GM23338 (cell line): ENCODE measurements around the gene SETD1A.

Experiments used
- CREB1 ChIP-seq: fragments of 250-450 bp; sonication (Bioruptor Pico); IDR thresholded peaks from 2 replicates; pipeline ENCODE4 v1.5.0; 2020; ENCODE audit warnings: low read depth, mild to moderate bottlenecking, moderate library complexity
- EZH2 ChIP-seq: fragments of 200-600 bp; sonication (generic); IDR thresholded peaks from one replicate; pipeline ENCODE4 v1.8.0; 2017; ENCODE audit warnings: antibody characterized with exemption, mild to moderate bottlenecking, low read depth; ENCODE audit not compliant: unreplicated experiment
- EZH2phosphoT487 ChIP-seq: fragments of 200-600 bp; sonication (generic); IDR thresholded peaks from one replicate; pipeline ENCODE4 v1.8.1; 2018; ENCODE audit warnings: antibody characterized with exemption; ENCODE audit not compliant: unreplicated experiment
- JUNB ChIP-seq: IDR thresholded peaks from one replicate; pipeline ENCODE4 v1.6.1; 2016; ENCODE audit warnings: antibody characterized with exemption; ENCODE audit not compliant: unreplicated experiment
- POLR2AphosphoS5 ChIP-seq: IDR thresholded peaks from 2 replicates; pipeline ENCODE4 v1.6.1; 2016; ENCODE audit warnings: antibody characterized with exemption, low read depth
- STAT1 ChIP-seq: IDR thresholded peaks from one replicate; pipeline ENCODE4 v1.6.1; 2016; ENCODE audit warnings: antibody characterized with exemption; ENCODE audit not compliant: unreplicated experiment
- ZNF114 ChIP-seq: fragments of 250-450 bp; sonication (Bioruptor Pico); IDR thresholded peaks from 2 replicates; pipeline ENCODE4 v1.5.0; 2020; ENCODE audit warnings: mild to moderate bottlenecking, moderate library complexity
- ZNF331 ChIP-seq: fragments of 250-450 bp; sonication (Bioruptor Pico); IDR thresholded peaks from 2 replicates; pipeline ENCODE4 v1.5.0; 2020; ENCODE audit warnings: low read depth, mild to moderate bottlenecking, moderate library complexity
- TF ChIP-seq, protein P1 (sequence below), 2 experiments: fragments of 200-600 bp in 1 of 2; sonication (generic) in 1 of 2; conservative IDR thresholded peaks; 2 replicates each; pipeline versions ENCODE4 v1.5.1 to v1.6.1; 2016 to 2017; ENCODE audit warnings: antibody characterized with exemption in 2 of 2, low read depth in 2 of 2, mild to moderate bottlenecking in 2 of 2, moderate library complexity in 1 of 2
- TF ChIP-seq, protein P2 (sequence below): IDR thresholded peaks from 2 replicates; pipeline ENCODE4 v1.6.1; 2016; ENCODE audit warnings: antibody characterized with exemption
- TF ChIP-seq, protein P3 (sequence below): IDR thresholded peaks from one replicate; pipeline ENCODE4 v1.6.1; 2018; ENCODE audit warnings: antibody characterized with exemption; ENCODE audit not compliant: unreplicated experiment
- TF ChIP-seq, protein P4 (sequence below): fragments of 250-450 bp; sonication (Bioruptor Pico); IDR thresholded peaks from 2 replicates; pipeline ENCODE4 v1.5.0; 2020; ENCODE audit warnings: mild to moderate bottlenecking, moderate library complexity

DNA sequence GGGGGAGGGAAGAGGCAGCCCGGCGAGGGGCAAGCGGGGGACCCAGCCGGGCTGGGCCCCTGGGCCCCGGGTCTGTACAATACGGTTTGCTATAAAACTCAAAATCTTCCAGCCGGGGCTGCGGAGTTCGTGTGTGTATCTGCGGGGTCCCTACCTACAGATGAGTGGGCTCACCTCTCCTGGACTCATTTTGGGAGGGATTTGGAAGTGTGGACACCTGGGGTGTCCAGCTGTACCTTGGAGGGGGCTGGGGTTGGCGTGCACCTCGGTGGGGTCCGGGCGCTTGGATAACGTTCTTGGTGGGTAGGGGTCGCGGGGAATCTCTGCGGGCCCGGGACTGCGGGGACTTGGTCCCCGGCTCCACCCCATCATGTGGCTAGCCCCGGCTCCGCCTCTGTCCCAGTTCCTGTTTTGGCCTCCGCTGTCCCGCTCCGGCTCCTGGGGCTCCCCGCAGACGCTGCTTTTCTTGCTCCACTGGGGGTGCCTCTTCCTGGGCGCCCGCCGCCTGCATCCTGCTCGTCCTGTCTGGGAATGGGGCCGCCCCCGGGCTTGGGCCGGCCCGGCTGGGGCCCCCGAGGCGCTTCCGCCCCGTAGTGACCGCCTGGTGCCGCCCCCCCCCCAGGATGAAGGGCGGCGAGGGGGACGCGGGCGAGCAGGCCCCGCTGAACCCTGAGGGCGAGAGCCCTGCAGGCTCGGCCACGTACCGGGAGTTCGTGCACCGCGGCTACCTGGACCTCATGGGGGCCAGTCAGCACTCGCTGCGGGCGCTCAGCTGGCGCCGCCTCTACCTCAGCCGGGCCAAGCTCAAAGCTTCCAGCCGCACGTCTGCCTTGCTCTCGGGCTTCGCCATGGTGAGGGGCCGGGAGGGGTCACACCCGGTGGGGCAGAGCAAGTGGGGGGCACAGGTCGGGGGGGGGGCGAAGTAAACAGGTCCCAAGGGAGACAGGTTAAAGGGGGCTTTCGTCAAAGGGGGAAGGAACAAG lies 8.6 kb upstream of the SETD1A start, which contains the start of gene ORAI3:
- TF ChIP-seq, protein P1, sequence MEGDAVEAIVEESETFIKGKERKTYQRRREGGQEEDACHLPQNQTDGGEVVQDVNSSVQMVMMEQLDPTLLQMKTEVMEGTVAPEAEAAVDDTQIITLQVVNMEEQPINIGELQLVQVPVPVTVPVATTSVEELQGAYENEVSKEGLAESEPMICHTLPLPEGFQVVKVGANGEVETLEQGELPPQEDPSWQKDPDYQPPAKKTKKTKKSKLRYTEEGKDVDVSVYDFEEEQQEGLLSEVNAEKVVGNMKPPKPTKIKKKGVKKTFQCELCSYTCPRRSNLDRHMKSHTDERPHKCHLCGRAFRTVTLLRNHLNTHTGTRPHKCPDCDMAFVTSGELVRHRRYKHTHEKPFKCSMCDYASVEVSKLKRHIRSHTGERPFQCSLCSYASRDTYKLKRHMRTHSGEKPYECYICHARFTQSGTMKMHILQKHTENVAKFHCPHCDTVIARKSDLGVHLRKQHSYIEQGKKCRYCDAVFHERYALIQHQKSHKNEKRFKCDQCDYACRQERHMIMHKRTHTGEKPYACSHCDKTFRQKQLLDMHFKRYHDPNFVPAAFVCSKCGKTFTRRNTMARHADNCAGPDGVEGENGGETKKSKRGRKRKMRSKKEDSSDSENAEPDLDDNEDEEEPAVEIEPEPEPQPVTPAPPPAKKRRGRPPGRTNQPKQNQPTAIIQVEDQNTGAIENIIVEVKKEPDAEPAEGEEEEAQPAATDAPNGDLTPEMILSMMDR (conservative IDR thresholded peaks at IDR 0.05; ENCODE audit: low read depth in 2 of 2) = no peak
- TF ChIP-seq STAT1 = no peak
- no peak for TF ChIP-seq EZH2
- TF ChIP-seq, protein P2, sequence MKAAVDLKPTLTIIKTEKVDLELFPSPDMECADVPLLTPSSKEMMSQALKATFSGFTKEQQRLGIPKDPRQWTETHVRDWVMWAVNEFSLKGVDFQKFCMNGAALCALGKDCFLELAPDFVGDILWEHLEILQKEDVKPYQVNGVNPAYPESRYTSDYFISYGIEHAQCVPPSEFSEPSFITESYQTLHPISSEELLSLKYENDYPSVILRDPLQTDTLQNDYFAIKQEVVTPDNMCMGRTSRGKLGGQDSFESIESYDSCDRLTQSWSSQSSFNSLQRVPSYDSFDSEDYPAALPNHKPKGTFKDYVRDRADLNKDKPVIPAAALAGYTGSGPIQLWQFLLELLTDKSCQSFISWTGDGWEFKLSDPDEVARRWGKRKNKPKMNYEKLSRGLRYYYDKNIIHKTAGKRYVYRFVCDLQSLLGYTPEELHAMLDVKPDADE = no peak
- no peak for TF ChIP-seq CREB1 (CRISPR knock-in tag)
- no peak for TF ChIP-seq EZH2phosphoT487
- TF ChIP-seq POLR2AphosphoS5 = peak; percentile 57
- TF ChIP-seq, protein P3, sequence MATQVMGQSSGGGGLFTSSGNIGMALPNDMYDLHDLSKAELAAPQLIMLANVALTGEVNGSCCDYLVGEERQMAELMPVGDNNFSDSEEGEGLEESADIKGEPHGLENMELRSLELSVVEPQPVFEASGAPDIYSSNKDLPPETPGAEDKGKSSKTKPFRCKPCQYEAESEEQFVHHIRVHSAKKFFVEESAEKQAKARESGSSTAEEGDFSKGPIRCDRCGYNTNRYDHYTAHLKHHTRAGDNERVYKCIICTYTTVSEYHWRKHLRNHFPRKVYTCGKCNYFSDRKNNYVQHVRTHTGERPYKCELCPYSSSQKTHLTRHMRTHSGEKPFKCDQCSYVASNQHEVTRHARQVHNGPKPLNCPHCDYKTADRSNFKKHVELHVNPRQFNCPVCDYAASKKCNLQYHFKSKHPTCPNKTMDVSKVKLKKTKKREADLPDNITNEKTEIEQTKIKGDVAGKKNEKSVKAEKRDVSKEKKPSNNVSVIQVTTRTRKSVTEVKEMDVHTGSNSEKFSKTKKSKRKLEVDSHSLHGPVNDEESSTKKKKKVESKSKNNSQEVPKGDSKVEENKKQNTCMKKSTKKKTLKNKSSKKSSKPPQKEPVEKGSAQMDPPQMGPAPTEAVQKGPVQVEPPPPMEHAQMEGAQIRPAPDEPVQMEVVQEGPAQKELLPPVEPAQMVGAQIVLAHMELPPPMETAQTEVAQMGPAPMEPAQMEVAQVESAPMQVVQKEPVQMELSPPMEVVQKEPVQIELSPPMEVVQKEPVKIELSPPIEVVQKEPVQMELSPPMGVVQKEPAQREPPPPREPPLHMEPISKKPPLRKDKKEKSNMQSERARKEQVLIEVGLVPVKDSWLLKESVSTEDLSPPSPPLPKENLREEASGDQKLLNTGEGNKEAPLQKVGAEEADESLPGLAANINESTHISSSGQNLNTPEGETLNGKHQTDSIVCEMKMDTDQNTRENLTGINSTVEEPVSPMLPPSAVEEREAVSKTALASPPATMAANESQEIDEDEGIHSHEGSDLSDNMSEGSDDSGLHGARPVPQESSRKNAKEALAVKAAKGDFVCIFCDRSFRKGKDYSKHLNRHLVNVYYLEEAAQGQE = no peak
- TF ChIP-seq JUNB = no peak
- TF ChIP-seq ZNF114 (CRISPR knock-in tag) = no peak
- TF ChIP-seq, protein P4, sequence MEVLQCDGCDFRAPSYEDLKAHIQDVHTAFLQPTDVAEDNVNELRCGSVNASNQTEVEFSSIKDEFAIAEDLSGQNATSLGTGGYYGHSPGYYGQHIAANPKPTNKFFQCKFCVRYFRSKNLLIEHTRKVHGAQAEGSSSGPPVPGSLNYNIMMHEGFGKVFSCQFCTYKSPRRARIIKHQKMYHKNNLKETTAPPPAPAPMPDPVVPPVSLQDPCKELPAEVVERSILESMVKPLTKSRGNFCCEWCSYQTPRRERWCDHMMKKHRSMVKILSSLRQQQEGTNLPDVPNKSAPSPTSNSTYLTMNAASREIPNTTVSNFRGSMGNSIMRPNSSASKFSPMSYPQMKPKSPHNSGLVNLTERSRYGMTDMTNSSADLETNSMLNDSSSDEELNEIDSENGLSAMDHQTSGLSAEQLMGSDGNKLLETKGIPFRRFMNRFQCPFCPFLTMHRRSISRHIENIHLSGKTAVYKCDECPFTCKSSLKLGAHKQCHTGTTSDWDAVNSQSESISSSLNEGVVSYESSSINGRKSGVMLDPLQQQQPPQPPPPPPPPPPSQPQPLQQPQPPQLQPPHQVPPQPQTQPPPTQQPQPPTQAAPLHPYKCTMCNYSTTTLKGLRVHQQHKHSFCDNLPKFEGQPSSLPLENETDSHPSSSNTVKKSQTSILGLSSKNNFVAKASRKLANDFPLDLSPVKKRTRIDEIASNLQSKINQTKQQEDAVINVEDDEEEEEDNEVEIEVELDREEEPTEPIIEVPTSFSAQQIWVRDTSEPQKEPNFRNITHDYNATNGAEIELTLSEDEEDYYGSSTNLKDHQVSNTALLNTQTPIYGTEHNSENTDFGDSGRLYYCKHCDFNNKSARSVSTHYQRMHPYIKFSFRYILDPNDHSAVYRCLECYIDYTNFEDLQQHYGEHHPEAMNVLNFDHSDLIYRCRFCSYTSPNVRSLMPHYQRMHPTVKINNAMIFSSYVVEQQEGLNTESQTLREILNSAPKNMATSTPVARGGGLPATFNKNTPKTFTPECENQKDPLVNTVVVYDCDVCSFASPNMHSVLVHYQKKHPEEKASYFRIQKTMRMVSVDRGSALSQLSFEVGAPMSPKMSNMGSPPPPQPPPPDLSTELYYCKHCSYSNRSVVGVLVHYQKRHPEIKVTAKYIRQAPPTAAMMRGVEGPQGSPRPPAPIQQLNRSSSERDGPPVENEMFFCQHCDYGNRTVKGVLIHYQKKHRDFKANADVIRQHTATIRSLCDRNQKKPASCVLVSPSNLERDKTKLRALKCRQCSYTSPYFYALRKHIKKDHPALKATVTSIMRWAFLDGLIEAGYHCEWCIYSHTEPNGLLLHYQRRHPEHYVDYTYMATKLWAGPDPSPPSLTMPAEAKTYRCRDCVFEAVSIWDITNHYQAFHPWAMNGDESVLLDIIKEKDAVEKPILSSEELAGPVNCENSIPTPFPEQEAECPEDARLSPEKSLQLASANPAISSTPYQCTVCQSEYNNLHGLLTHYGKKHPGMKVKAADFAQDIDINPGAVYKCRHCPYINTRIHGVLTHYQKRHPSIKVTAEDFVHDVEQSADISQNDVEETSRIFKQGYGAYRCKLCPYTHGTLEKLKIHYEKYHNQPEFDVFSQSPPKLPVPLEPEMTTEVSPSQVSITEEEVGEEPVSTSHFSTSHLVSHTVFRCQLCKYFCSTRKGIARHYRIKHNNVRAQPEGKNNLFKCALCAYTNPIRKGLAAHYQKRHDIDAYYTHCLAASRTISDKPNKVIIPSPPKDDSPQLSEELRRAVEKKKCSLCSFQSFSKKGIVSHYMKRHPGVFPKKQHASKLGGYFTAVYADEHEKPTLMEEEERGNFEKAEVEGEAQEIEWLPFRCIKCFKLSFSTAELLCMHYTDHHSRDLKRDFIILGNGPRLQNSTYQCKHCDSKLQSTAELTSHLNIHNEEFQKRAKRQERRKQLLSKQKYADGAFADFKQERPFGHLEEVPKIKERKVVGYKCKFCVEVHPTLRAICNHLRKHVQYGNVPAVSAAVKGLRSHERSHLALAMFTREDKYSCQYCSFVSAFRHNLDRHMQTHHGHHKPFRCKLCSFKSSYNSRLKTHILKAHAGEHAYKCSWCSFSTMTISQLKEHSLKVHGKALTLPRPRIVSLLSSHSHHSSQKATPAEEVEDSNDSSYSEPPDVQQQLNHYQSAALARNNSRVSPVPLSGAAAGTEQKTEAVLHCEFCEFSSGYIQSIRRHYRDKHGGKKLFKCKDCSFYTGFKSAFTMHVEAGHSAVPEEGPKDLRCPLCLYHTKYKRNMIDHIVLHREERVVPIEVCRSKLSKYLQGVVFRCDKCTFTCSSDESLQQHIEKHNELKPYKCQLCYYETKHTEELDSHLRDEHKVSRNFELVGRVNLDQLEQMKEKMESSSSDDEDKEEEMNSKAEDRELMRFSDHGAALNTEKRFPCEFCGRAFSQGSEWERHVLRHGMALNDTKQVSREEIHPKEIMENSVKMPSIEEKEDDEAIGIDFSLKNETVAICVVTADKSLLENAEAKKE (CRISPR knock-in tag) = no peak
- TF ChIP-seq ZNF331 (CRISPR knock-in tag) = no peak
